Activated CD8-positive, alpha-beta memory T cell treated with anti-CD3 and anti-CD28 coated beads, Interleukin-2, amount 50 U/mL, for 1 hour (primary cell): Measurements from ENCODE around the gene SLC44A3.

Source experiments
- DNase-seq: peaks from one replicate; pipeline ENCODE4 v3.0.0-alpha.2; 2020; ENCODE audit errors: extremely low read depth

The SLC44A3 gene

GRCh38 chr1:94908190-94908589 is 88.0 kb downstream of the SLC44A3 start:
- no peak for DNase-seq

GRCh38 chr1:94908965-94909364 is 88.8 kb downstream of the SLC44A3 start:
- DNase-seq: no peak

- no peak for DNase-seq
These were observed 89.3 kb downstream of the SLC44A3 start for GRCh38 chr1:94909486-94909885.

GRCh38 chr1:94912263-94913184 is 92.4 kb downstream of the SLC44A3 start:
- DNase-seq: no peak

GRCh38 chr1:94917251-94917650 is 97.1 kb downstream of the SLC44A3 start:
- no peak for DNase-seq

GRCh38 chr1:94919241-94920030 is 99.3 kb downstream of the SLC44A3 start:
- no peak for DNase-seq

GRCh38 chr1:94920061-94920460 is 99.9 kb downstream of the SLC44A3 start:
- no peak for DNase-seq

- DNase-seq: no peak
These were observed 101.8 kb downstream of the SLC44A3 start for GRCh38 chr1:94921977-94922376.

GRCh38 chr1:94922761-94923331 is 102.7 kb downstream of the SLC44A3 start:
- DNase-seq: no peak

- no peak for DNase-seq
These were observed 104.8 kb downstream of the SLC44A3 start for GRCh38 chr1:94925004-94925403.

- no peak for DNase-seq
These were observed 105.5 kb downstream of the SLC44A3 start for GRCh38 chr1:94925561-94926125.

- DNase-seq: no peak
These were observed 106.2 kb downstream of the SLC44A3 start for GRCh38 chr1:94926126-94926914.

- DNase-seq: no peak
These were observed 106.8 kb downstream of the SLC44A3 start, which contains the start of gene CNN3 for GRCh38 chr1:94926915-94927404. CNN3 (minus strand) TSS chr1:94927110; CDS start chr1:94926894, 216 bp downstream.

- no peak for DNase-seq
These were observed 107.4 kb downstream of the SLC44A3 start for GRCh38 chr1:94927405-94928175.

GRCh38 chr1:94928293-94928939 is 108.3 kb downstream of the SLC44A3 start:
- DNase-seq: no peak

GRCh38 chr1:94929351-94930217 is 109.4 kb downstream of the SLC44A3 start:
- DNase-seq: no peak

GRCh38 chr1:94931254-94931841 is 111.2 kb downstream of the SLC44A3 start:
- no peak for DNase-seq

- no peak for DNase-seq
These were observed 114.4 kb downstream of the SLC44A3 start for GRCh38 chr1:94934551-94934950.
